SK-N-SH (cell line): ENCODE results near the gene TRIM65. TPM values are rescaled to one million over a fixed set of nuclear protein-coding genes. Genes with fewer than 3 reads are reported as not detected.

ENCODE experiments used
- CTCF ChIA-PET: fragments of 300-600, 350-600 bp; formaldehyde crosslinking; extraction: SDS; loops from one replicate; lab custom pipeline; 2021; lab: Yijun Ruan, JAX
- POLR2A ChIA-PET: fragments of 350-600 bp; sonication (Branson Sonifier 250); formaldehyde crosslinking; extraction: SDS; loops from one replicate; lab custom pipeline; 2020; ENCODE audit warnings: antibody characterized with exemption, inconsistent platforms; lab: Yijun Ruan, JAX
- DNase-seq: peaks from one replicate; pipeline ENCODE4 v3.0.0; 2012
- H2AFZ ChIP-seq: fragments of 200-600 bp; sonication (generic); 2 replicates; pipeline ENCODE4 v1.8.1; 2016; ENCODE audit warnings: antibody characterized with exemption, mild to moderate bottlenecking, low read depth
- H3F3A ChIP-seq: fragments of 200-600 bp; sonication (generic); replicated peaks from 2 replicates; pipeline ENCODE3; 2016; ENCODE audit warnings: antibody characterized with exemption, mild to moderate bottlenecking; ENCODE audit not compliant: insufficient read depth
- H3K27ac ChIP-seq, 2 experiments: fragments of 200-500 bp in 1 of 2; fragments of 200-600 bp in 1 of 2; sonication (Bioruptor generic) in 1 of 2; sonication (generic), shearing (Covaris generic) in 1 of 2; 2 replicates each; pipeline versions ENCODE4 v1.5.1 to v1.6.1; 2014 to 2016; ENCODE audit warnings: low read depth in 2 of 2, inconsistent platforms in 1 of 2, low read length in 1 of 2, mild to moderate bottlenecking in 1 of 2, mixed read lengths in 1 of 2
- H3K27me3 ChIP-seq: fragments of 200-600 bp; sonication (generic), shearing (Covaris generic); 2 replicates; pipeline ENCODE4 v1.6.1; 2016; ENCODE audit warnings: mixed run types; ENCODE audit not compliant: insufficient read depth
- H3K36me3 ChIP-seq, 2 experiments: fragments of 200-500 bp in 1 of 2; fragments of 200-600 bp in 1 of 2; sonication (Bioruptor generic) in 1 of 2; sonication (generic) in 1 of 2; replicated peaks in 1 of 2; 2 replicates each; pipeline versions ENCODE3 to v1.5.1; 2014 to 2016; ENCODE audit warnings: low read length in 1 of 2, mild to moderate bottlenecking in 1 of 2; ENCODE audit not compliant: insufficient read depth in 2 of 2, control insufficient read depth in 1 of 2
- H3K4me1 ChIP-seq, 2 experiments: fragments of 200-500 bp in 1 of 2; fragments of 200-600 bp in 1 of 2; sonication (Bioruptor generic) in 1 of 2; sonication (generic), shearing (Covaris generic) in 1 of 2; 2 replicates each; pipeline versions ENCODE4 v1.5.1 to v1.6.1; 2014 to 2016; ENCODE audit warnings: low read depth in 1 of 2, low read length in 1 of 2, mixed run types in 1 of 2; ENCODE audit not compliant: insufficient read depth in 2 of 2, control insufficient read depth in 1 of 2
- H3K4me2 ChIP-seq: fragments of 200-600 bp; sonication (generic), shearing (Covaris generic); 2 replicates; pipeline ENCODE4 v1.6.1; 2017; ENCODE audit warnings: mixed run types
- H3K4me3 ChIP-seq, 2 experiments: fragments of 200-500 bp in 1 of 2; fragments of 200-600 bp in 1 of 2; sonication (Bioruptor generic) in 1 of 2; sonication (generic), shearing (Covaris generic) in 1 of 2; 2 replicates each; pipeline versions ENCODE4 v1.5.1 to v1.8.1; 2014 to 2016; ENCODE audit warnings: low read depth in 2 of 2, inconsistent platforms in 1 of 2, low read length in 1 of 2, mild to moderate bottlenecking in 1 of 2, mixed read lengths in 1 of 2, moderate library complexity in 1 of 2
- H3K79me2 ChIP-seq: fragments of 200-600 bp; sonication (generic); 2 replicates; pipeline ENCODE4 v1.8.1; 2017; ENCODE audit warnings: mild to moderate bottlenecking; ENCODE audit not compliant: insufficient read depth
- H3K9ac ChIP-seq: fragments of 200-600 bp; sonication (generic); 2 replicates; pipeline ENCODE4 v1.6.1; 2017; ENCODE audit warnings: mixed run types
- H3K9me2 ChIP-seq: fragments of 200-600 bp; sonication (generic); 2 replicates; pipeline ENCODE4 v1.6.1; 2017; ENCODE audit warnings: mixed run types
- H3K9me3 ChIP-seq: fragments of 200-600 bp; sonication (generic); 2 replicates; pipeline ENCODE4 v1.6.1; 2017; ENCODE audit warnings: mixed run types, mild to moderate bottlenecking, moderate library complexity
- H4K20me1 ChIP-seq: fragments of 200-600 bp; sonication (generic); 2 replicates; pipeline ENCODE4 v1.6.1; 2017; ENCODE audit warnings: mild to moderate bottlenecking, mixed run types; ENCODE audit not compliant: insufficient read depth
- CHD2 ChIP-seq: fragments of 150-350 bp; IDR thresholded peaks from 2 replicates; pipeline ENCODE4 v1.6.1; 2018; ENCODE audit warnings: low read length; ENCODE audit not compliant: partially characterized antibody
- CTCF ChIP-seq: fragments of 200-600 bp; sonication (generic); IDR thresholded peaks from 2 replicates; pipeline ENCODE4 v1.6.1; 2017; ENCODE audit warnings: antibody characterized with exemption, mild to moderate bottlenecking, moderate library complexity
- ELF1 ChIP-seq: IDR thresholded peaks from 2 replicates; pipeline ENCODE4 v1.4.0; 2012
- EZH2phosphoT487 ChIP-seq: fragments of 200-600 bp; sonication (generic); IDR thresholded peaks from 2 replicates; pipeline ENCODE4 v1.6.1; 2017; ENCODE audit warnings: low read depth, mixed run types, mild to moderate bottlenecking, antibody characterized with exemption, moderate library complexity, borderline replicate concordance
- FOSL2 ChIP-seq: IDR thresholded peaks from 2 replicates; pipeline ENCODE4 v1.4.0; 2012; ENCODE audit warnings: low read depth, mild to moderate bottlenecking, moderate library complexity, borderline replicate concordance
- FOXM1 ChIP-seq: IDR thresholded peaks from 2 replicates; pipeline ENCODE4 v1.4.0; 2012; ENCODE audit warnings: low read depth, mild to moderate bottlenecking
- GABPA ChIP-seq: IDR thresholded peaks from 2 replicates; pipeline ENCODE4 v1.4.0; 2012; ENCODE audit warnings: low read depth, mild to moderate bottlenecking
- IRF3 ChIP-seq: fragments of 150-350 bp; IDR thresholded peaks from 2 replicates; pipeline ENCODE4 v1.6.1; 2016; ENCODE audit warnings: mild to moderate bottlenecking, low read depth, low read length
- JUND ChIP-seq: IDR thresholded peaks from 2 replicates; pipeline ENCODE4 v1.4.0; 2012
- MXI1 ChIP-seq: IDR thresholded peaks from 2 replicates; pipeline ENCODE4 v1.6.1; 2012; ENCODE audit warnings: mild to moderate bottlenecking, low read depth, low read length, improper control_type of control experiment
- NFIC ChIP-seq: IDR thresholded peaks from 2 replicates; pipeline ENCODE4 v1.4.0; 2012; ENCODE audit warnings: borderline replicate concordance
- NRF1 ChIP-seq: IDR thresholded peaks from 2 replicates; pipeline ENCODE4 v1.6.1; 2012; ENCODE audit warnings: low read depth, mild to moderate bottlenecking, low read length
- PBX3 ChIP-seq: IDR thresholded peaks from 2 replicates; pipeline ENCODE4; 2012
- POLR2AphosphoS5 ChIP-seq: IDR thresholded peaks from 2 replicates; pipeline ENCODE4 v1.6.1; 2012; ENCODE audit warnings: low read depth, low read length
- RCOR1 ChIP-seq: fragments of 150-350 bp; IDR thresholded peaks from 2 replicates; pipeline ENCODE4 v1.6.1; 2017; ENCODE audit warnings: antibody characterized with exemption, low read length
- RXRA ChIP-seq: IDR thresholded peaks from 2 replicates; pipeline ENCODE4 v1.4.0; 2012; ENCODE audit warnings: low read depth, mild to moderate bottlenecking, borderline replicate concordance
- SIN3A ChIP-seq: IDR thresholded peaks from 2 replicates; pipeline ENCODE4 v1.6.1; 2012; ENCODE audit warnings: low read depth, mild to moderate bottlenecking, low read length, moderate library complexity, borderline replicate concordance
- SMC3 ChIP-seq: IDR thresholded peaks from 2 replicates; pipeline ENCODE4 v1.6.1; 2012; ENCODE audit warnings: low read depth, low read length, improper control_type of control experiment
- TAF1 ChIP-seq: IDR thresholded peaks from 2 replicates; pipeline ENCODE4 v1.6.1; 2012; ENCODE audit warnings: low read depth, mild to moderate bottlenecking, low read length, moderate library complexity, borderline replicate concordance
- TCF12 ChIP-seq: IDR thresholded peaks from 2 replicates; pipeline ENCODE4 v1.4.0; 2012
- TEAD4 ChIP-seq: IDR thresholded peaks from 2 replicates; pipeline ENCODE4 v1.4.0; 2012; ENCODE audit warnings: mild to moderate bottlenecking, borderline replicate concordance; ENCODE audit not compliant: insufficient read depth
- USF1 ChIP-seq: IDR thresholded peaks from 2 replicates; pipeline ENCODE4 v1.4.0; 2012; ENCODE audit warnings: low read depth, borderline replicate concordance
- USF2 ChIP-seq: fragments of 150-350 bp; IDR thresholded peaks from 2 replicates; pipeline ENCODE4 v1.6.1; 2017; ENCODE audit warnings: antibody characterized with exemption, low read length, low read depth, borderline replicate concordance
- YY1 ChIP-seq: IDR thresholded peaks from 2 replicates; pipeline ENCODE4 v1.4.0; 2012; ENCODE audit warnings: low read depth, mild to moderate bottlenecking
- ZBTB33 ChIP-seq: IDR thresholded peaks from 2 replicates; pipeline ENCODE4 v1.4.0; 2012; ENCODE audit warnings: low read depth, borderline replicate concordance
- WGBS: methylation state at CpG from one replicate; pipeline ENCODE4 v1.1.6; 2017; ENCODE audit warnings: low lambda C conversion rate; 5-methylcytosine and 5-hydroxymethylcytosine counted together
- polyA plus RNA-seq, 3 experiments: library from polyadenylated mRNA; depleted of rRNA; stranded (reverse); fragments of >200 nt; gene quantifications; 2 replicates each; pipeline ENCODE4 v1.2.3, GENCODE V29; 2012

The TRIM65 gene
- polyA plus RNA-seq, 1 of the 3 experiments (the other 2 are of a cell fraction), result 13.1 TPM

- WGBS, result 3% methylated on average over 32 of the region's 58 CpGs
- peaks cover 12 to 19% of the 10 kb centered on the region in 2 experiments; a peak in 3 of 4 replicates for H3K4me1 ChIP-seq
- CTCF ChIA-PET, result interaction anchor here (0.7 to 6.9 kb wide), 39 partner anchors 10 to 424 kb away, joined by 3 to 79 read pairs (median 6); partner anchors contain the start of genes ACOX1, CDK3, EVPL and MRPL38
- peaks cover 15% of the 10 kb centered on the region for H3F3A ChIP-seq
- peak within 1 kb of the TSS; percentile 86 to 88 for H3K27ac ChIP-seq
- H3K9me2 ChIP-seq, result no peaks in the 10 kb centered on the region
- no peaks in the 10 kb centered on the region; the same call in 1 of the 2 replicates for H4K20me1 ChIP-seq
- H3K36me3 ChIP-seq, result peaks cover 7 to 11% of the 10 kb centered on the region in 2 experiments
- H3K4me2 ChIP-seq, result peak within 1 kb of the TSS; percentile 94
- H3K27me3 ChIP-seq, result no peaks in the 10 kb centered on the region
- H3K79me2 ChIP-seq, result peaks cover 29% of the 10 kb centered on the region
- DNase-seq, result peak; percentile 97
- no peaks in the 10 kb centered on the region for H3K9me3 ChIP-seq
- POLR2A ChIA-PET, result interaction anchor here (0.5 to 2.4 kb wide), 16 partner anchors 10 to 875 kb away, joined by 3 to 31 read pairs (median 6); partner anchors contain the start of genes TRIM47, TRIM65, UNC13D and UNK
- H3K9ac ChIP-seq, result peak within 1 kb of the TSS; percentile 78
- H3K4me3 ChIP-seq, result peak within 1 kb of the TSS; percentile 72 to 83
- H2AFZ ChIP-seq, result peak within 1 kb of the TSS; percentile 73
- TF ChIP-seq FOSL2 (no peak), CTCF (peak; percentile 70), NRF1 (peak; percentile 81), USF1 (peak; percentile 97), RCOR1 (peak; percentile 47; the same call in 1 of the 2 replicates), SIN3A (peak; percentile 80; the same call in 1 of the 2 replicates), MXI1 (peak; percentile 64), ELF1 (peak; percentile 80), SMC3 (0 out of 2 replicates have a peak, but pooled peaks have one; percentile 38), TCF12 (peak; percentile 46; the same call in 1 of the 2 replicates), POLR2AphosphoS5 (peak; percentile 98), JUND (no peak), IRF3 (peak; percentile 44; the same call in 1 of the 2 replicates), USF2 (peak; percentile 94), ZBTB33 (no peak), RXRA (no peak), NFIC (no peak), CHD2 (peak; percentile 97), PBX3 (no peak; the same call in 1 of the 2 replicates), GABPA (peak; percentile 74), TAF1 (peak; percentile 77; the same call in 1 of the 2 replicates), YY1 (no peak; the same call in 1 of the 2 replicates), EZH2phosphoT487 (no peak), FOXM1 (no peak), TEAD4 (no peak)
These were observed 41.3 kb downstream of the TRIM65 start, which contains the start of gene WBP2 for GRCh38 chr17:75855310-75856061. Gene WBP2 (minus strand): TSS chr17:75855335. CDS start chr17:75855297, 38 bp downstream.
